ENCODE data around the gene SYNM. TPM values are rescaled to one million over a fixed set of nuclear protein-coding genes. Genes with fewer than 3 reads are reported as not detected.

Gene SYNM
- total RNA-seq, 1 experiment from 2014 or later, result 7.3 TPM

DNA sequence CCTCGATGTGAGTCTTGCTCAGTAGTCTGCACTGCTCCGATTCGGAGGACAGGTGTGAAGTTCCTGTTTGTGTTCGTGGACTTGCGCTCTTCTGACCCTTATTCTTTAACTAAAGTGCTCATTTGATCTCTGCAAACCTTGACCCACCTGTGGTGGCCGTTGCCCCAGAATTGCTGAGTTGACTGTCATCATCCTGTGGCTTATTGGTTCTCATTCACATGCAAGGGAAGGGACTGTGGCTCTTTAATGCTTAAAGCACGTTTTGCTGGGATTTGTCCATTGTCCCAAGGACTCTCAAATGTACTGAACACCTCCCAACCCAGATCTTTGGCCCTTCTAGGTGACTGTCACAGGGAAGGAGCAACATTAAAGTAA is 13.4 kb downstream of the SYNM start:
- in situ Hi-C loops (cut with HindIII; ENCODE audit: low pct_unique_long_range_greater_than_20kb, low sequenced_read_pairs), result no loop called here
- no peak for DNase-seq (ENCODE audit: low read depth)

- in situ Hi-C loops (cut with HindIII; ENCODE audit: low pct_unique_long_range_greater_than_20kb, low sequenced_read_pairs), result no loop called here
Observed at GRCh38 chr15:99118801-99119546, 14.1 kb downstream of the SYNM start.

DNA sequence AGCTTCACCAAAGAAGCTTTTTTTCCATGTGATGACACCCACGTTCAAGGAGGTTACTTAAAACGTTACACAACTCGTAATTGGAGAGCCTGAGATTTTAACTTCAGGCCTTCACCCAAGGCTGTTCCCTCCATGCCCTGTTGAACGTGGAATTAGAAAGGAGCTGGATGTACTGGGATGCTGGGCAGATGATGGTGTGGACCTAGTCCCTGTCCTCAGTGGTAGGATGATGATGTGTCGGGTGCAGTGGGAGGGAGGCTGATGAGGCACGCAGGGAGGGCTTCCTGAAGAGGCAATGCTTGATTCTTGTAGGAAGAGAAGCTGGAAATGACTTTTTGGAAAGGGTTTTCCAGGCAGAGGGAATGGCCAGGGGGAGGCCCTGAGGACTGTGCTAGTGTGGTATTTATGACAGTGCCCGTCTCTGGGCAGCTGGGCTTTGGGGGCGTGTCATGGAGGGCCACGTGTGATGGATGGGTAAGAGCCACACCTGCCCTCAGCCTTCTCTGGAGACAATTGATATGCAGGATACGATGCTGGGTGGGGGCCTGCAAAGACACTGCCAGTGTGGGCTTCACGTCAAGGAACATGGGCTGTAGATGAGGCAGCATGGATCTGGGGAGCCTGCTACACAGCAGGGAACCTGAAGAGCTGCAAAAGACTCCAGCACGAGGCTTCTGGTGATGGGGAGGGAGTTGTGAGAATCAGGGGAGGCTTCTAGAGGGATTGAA is 15.3 kb downstream of the SYNM start:
- DNase-seq (ENCODE audit: low read depth), result no peak
- in situ Hi-C loops (cut with HindIII; ENCODE audit: low pct_unique_long_range_greater_than_20kb, low sequenced_read_pairs), result no loop called here

More at GRCh38 chr15:99118801-99119546, 14.1 kb downstream of the SYNM start:
- DNase-seq (ENCODE audit: low read depth), result no peak

DNA sequence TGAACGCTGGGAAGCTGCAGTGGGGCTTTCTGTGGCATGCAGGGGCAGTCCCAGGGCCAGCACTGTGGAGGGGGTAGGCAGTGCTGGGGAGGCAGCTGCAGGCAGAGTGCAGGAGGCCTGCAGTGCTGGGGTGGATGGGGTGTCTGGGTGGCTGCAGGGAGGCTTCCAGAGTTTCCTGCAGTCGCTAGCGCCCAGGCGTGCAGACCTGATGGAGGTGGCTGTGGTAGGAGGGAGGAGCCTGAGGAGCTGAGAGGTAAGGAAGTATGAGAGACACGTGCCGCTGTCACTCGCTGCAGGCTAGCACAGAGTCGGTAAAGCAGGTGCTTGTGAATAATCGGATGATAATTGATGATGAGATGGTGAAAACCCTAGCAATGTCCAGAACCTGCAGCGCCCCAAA is 16.3 kb downstream of the SYNM start:
- DNase-seq (ENCODE audit: low read depth), result no peak
- in situ Hi-C loops (cut with HindIII; ENCODE audit: low pct_unique_long_range_greater_than_20kb, low sequenced_read_pairs), result no loop called here

DNA sequence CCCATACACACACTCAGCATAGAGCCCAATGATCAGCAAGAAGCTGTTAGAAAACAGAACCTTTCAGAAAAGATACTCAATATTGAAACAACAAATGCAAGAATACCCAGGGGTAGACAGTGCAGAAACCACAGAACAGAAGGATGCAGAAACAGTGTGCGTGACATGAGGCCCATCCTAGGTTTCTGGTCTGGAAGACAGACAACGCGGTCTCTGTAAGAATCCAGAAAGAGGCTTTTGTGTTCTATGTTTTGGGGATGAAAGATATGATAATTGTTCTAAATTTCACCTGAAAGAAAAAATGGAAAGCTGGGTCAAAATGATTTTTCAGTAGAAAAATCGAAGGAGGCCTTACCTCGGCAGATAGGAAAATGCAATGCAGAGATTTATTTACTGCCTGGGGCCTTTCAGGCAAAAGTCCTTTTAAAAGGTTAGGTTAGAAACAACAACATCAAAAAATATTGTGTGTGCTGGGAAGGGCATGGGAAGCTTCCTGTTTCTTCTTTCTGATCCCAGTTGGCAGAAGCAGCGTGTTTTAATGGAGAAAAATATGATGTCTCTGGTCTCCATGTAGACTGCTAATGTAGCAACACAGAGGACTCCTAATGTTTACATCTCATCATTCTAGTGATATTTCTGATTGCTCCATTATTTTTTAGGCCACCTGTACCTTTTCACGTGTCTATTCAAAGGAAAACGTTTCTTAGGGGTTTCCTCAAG is 17.0 kb downstream of the SYNM start:
- DNase-seq (ENCODE audit: low read depth), result no peak
- in situ Hi-C loops (cut with HindIII; ENCODE audit: low pct_unique_long_range_greater_than_20kb, low sequenced_read_pairs), result no loop called here

DNA sequence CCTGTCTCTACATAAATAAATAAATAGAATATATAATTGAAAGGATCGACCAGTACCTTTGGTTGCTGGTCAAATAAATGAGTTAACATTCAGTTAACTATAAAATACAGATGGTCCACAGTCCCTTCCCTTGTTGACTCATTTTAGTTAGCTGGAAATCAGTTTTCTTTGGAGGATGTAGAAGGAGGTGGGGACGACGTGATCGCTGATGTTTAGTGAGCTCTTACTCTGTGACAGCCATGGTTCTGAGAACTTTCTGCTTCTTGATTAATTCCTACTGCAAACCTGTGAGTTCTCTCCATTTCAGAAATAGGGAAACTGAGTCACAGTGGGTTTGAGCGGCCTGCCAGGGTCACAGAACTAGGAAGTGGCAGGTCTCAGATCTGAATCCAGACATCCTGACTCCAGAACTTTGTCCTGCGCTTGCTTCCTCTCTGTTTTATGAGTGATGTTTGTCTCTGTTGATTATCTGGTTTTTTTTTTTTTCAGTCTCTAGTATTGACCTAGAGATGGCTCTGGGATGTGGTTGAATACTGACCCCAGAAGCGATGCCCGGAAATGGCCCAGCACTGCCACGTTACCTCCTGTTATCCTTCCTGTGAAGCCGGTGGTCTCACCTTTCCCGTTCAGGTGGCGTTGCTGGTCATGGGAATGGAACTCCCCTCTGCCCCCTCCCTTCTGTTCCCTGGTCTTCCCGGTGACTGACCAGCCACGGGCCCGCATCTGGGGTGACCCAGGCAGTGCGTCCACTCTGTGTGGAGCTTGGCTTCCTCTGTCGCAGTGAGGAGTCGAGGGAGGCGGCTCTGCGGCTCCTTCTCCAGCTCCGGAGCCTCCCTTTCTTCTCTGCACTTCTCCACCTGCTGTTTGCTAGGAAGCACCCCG is 18.2 kb downstream of the SYNM start:
- DNase-seq (ENCODE audit: low read depth), result peak; percentile 24
- in situ Hi-C loops (cut with HindIII; ENCODE audit: low pct_unique_long_range_greater_than_20kb, low sequenced_read_pairs), result no loop called here

DNA sequence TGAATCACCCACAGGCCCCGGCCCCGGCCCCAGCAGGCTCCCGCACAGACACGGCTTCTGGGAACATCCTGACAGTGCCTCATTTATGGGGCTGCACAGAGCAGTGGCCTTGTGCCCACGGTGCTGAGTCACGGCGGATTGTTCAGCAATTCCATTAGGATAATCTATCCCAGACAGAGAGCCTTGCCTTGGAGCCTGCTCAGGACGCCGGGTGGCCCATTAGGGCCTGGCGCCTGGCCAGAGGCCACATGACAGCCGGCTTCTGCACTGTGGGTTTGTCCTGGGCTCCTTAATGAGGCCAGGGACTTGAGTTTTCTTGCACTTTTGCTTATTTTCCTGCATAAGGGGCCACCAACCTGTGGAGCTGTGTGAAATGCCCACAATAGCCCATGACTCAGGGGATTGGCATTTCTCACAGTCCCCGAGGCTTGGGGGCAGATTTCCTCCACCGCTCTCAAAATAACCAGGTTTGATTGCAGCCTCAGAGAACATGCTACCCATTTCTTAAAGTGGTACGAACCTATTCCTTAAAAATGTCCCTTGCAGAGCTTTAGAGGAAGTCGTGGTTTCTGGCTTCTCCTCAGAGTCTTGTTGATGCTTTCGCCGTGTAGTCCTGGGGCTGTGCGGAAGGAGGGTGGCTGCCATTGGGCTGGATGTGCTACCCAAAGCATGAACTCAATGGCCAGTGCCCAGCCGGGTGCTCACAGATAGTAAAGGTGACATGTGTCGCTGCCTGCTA is 19.0 kb downstream of the SYNM start:
- in situ Hi-C loops (cut with HindIII; ENCODE audit: low pct_unique_long_range_greater_than_20kb, low sequenced_read_pairs), result no loop called here
- peak; percentile 99 for DNase-seq (ENCODE audit: low read depth)

DNA sequence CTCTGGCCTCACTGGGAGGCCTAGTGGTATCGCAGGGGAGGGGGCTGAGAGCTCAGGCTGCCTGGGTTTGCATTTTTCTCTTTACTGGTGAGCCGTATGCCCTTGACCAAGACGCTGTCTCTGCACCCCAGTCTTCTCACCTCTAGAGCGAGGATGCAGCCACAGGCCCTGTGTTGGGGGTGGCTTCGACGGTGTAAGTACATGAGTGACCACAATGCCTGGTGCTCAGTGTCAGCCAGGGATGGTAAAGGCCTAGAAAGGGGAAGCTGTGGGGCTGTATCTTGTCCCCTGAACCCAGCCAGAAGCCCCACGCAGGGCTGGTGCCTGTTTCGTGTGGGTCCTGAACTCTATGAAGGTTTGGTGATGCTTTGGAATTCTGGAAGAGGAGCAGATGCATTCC is 19.8 kb downstream of the SYNM start:
- in situ Hi-C loops (cut with HindIII; ENCODE audit: low pct_unique_long_range_greater_than_20kb, low sequenced_read_pairs), result loop anchor here (5.0 kb wide), 1 partner anchor 88 kb away; no protein-coding TSS in a partner anchor
- DNase-seq (ENCODE audit: low read depth), result no peak

- no peak for DNase-seq (ENCODE audit: low read depth)
- in situ Hi-C loops (cut with HindIII; ENCODE audit: low pct_unique_long_range_greater_than_20kb, low sequenced_read_pairs), result loop anchor here (5.0 kb wide), 1 partner anchor 87 kb away; no protein-coding TSS in a partner anchor
Observed at GRCh38 chr15:99125061-99125891, 20.4 kb downstream of the SYNM start.

DNA sequence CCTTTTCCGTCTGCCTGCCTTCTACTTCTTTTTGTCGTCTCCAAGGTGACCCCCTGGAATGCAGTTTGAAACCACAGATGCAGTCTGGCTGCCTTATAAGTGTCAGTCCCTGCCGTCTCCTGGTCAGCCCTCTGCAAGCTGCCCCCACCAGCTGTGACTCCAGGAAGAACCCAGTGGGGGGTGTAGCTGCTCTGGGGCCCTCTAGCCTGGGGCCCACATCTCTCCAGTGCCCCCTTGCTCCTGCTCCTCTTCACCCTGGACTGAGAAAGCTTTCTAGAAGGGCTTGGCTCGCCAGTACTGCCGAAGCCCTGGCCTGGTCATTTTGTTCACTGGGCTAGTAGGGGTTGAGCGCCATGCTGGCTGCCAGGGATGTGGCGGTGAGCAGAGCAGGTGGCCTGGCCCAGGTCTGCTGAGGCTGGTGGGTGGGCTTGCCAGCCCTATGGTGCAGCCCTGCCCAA is 21.3 kb downstream of the SYNM start:
- no peak for DNase-seq (ENCODE audit: low read depth)
- in situ Hi-C loops (cut with HindIII; ENCODE audit: low pct_unique_long_range_greater_than_20kb, low sequenced_read_pairs), result loop anchor here (5.0 kb wide), 1 partner anchor 86 kb away; no protein-coding TSS in a partner anchor

- in situ Hi-C loops (cut with HindIII; ENCODE audit: low pct_unique_long_range_greater_than_20kb, low sequenced_read_pairs), result loop anchor here (5.0 kb wide), 1 partner anchor 85 kb away; no protein-coding TSS in a partner anchor
- DNase-seq (ENCODE audit: low read depth), result no peak
Observed at GRCh38 chr15:99126930-99127329, 22.1 kb downstream of the SYNM start.

DNA sequence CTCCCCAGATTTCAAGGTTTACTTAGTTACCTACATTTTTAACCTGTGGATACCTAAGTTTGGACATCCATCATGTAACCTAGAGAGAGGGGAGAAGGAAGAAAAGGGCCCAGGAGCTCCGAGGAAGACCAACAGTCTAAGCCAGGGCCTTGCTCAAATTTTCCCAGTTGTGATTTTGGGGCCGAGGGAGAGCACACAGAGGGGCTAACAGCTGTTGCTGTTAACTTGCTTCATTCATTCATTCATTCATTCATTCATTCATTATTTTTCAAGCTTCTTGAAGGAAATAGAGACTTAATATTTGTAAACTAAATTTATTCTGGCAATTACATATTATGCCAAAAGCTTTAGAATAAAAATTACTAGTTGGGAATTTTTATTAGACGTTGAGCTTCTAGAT is 22.9 kb downstream of the SYNM start:
- no peak for DNase-seq (ENCODE audit: low read depth)
- in situ Hi-C loops (cut with HindIII; ENCODE audit: low pct_unique_long_range_greater_than_20kb, low sequenced_read_pairs), result loop anchor here (5.0 kb wide), 1 partner anchor 85 kb away; no protein-coding TSS in a partner anchor

DNA sequence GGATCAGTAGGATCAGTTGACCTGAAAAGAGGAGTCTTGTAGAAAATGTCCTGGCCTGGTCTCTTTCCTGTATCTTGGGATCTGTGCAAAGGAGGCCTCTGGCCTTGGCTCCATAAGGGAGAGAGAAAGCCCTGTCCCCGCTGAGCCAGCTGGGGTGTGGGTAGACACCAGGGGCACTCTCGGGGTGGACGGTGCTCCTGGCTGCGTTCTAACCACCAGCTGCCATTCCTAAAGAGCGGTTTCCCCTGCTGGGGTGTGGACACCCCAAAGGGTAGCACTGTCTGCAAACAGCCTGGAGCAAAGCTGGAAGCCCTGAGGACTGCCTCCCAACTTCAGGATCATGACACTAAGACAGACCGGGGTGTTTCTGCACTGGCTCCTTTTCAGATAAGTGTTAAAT is 23.5 kb downstream of the SYNM start:
- in situ Hi-C loops (cut with HindIII; ENCODE audit: low pct_unique_long_range_greater_than_20kb, low sequenced_read_pairs), result loop anchor here (5.0 kb wide), 1 partner anchor 84 kb away; no protein-coding TSS in a partner anchor
- no peak for DNase-seq (ENCODE audit: low read depth)

DNA sequence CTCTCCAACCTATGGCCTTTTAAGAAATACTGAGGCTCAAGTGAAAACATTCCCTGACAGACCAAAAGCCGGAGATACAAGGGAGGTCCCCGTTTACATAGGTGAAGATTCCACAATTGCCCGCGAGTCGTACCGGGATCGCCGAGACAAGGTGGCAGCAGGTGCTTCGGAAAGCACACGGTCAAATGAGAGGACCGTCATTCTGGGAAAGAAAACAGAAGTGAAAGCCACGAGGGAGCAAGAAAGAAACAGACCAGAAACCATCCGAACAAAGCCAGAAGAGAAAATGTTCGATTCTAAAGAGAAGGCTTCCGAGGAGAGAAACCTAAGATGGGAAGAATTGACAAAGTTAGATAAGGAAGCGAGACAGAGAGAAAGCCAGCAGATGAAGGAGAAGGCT is 24.8 kb downstream of the SYNM start:
- in situ Hi-C loops (cut with HindIII; ENCODE audit: low pct_unique_long_range_greater_than_20kb, low sequenced_read_pairs), result loop anchor here (5.0 kb wide), 1 partner anchor 83 kb away; no protein-coding TSS in a partner anchor
- DNase-seq (ENCODE audit: low read depth), result no peak

- in situ Hi-C loops (cut with HindIII; ENCODE audit: low pct_unique_long_range_greater_than_20kb, low sequenced_read_pairs), result no loop called here
- DNase-seq (ENCODE audit: low read depth), result no peak
Observed at GRCh38 chr15:99130314-99130713, 25.4 kb downstream of the SYNM start.

GRCh38 chr15:99130765-99131440 is 26.0 kb downstream of the SYNM start:
- DNase-seq (ENCODE audit: low read depth), result no peak
- in situ Hi-C loops (cut with HindIII; ENCODE audit: low pct_unique_long_range_greater_than_20kb, low sequenced_read_pairs), result no loop called here
